A549 treated with AZD2906 at 1 μM for 4 hours (cell line): ENCODE results near the gene ZYG11A. TPM values are rescaled to one million over a fixed set of nuclear protein-coding genes. Genes with fewer than 3 reads are reported as not detected.

Source experiments
- total RNA-seq: library from RNA; stranded (reverse); fragments of 200-300 nt; extraction: Qiagen RNA extraction; gene quantifications from 5 replicates; pipeline ENCODE4 v1.2.3, GENCODE V29; 2022

Gene ZYG11A
- 2.3 to 2.7 TPM (median 2.6 TPM) in 5 replicates for total RNA-seq

DNA sequence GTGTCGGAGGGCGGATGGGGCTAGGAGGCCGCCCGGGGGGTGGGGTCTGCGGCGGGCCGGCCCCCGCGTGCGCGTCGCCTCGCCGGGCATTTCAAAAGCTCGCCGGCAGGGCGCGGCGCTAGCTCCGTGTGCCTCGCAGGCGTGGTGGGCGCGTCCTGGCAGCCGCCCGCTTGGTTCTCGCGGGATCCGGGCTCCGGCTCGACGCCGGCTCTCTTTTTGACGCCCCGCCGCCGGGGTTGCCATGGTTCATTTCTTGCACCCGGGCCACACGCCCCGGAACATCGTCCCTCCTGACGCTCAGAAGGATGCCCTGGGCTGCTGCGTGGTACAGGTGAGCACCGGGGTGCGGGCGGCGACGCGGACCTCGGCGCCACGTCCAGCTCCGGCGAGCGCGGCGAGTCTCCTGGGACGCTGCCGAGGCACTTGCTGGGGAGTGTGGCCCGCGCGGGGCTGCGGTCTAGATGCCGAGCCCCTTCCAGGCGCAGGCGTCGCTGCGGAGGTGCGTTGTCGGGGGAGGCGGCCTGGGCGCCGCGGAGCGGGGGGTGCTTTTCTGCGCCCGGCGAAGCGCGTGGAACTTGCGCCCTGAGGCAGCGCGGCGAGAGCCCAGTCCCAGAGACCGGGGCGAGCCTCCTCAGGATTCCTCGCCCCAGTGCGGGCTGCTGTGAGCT lies at the start of gene ZYG11A:
Gene ZYG11A, plus strand, starts transcription at position 118 of the 668 bp plus-strand sequence. Its CDS starts 124 bp downstream, at position 242.

DNA sequence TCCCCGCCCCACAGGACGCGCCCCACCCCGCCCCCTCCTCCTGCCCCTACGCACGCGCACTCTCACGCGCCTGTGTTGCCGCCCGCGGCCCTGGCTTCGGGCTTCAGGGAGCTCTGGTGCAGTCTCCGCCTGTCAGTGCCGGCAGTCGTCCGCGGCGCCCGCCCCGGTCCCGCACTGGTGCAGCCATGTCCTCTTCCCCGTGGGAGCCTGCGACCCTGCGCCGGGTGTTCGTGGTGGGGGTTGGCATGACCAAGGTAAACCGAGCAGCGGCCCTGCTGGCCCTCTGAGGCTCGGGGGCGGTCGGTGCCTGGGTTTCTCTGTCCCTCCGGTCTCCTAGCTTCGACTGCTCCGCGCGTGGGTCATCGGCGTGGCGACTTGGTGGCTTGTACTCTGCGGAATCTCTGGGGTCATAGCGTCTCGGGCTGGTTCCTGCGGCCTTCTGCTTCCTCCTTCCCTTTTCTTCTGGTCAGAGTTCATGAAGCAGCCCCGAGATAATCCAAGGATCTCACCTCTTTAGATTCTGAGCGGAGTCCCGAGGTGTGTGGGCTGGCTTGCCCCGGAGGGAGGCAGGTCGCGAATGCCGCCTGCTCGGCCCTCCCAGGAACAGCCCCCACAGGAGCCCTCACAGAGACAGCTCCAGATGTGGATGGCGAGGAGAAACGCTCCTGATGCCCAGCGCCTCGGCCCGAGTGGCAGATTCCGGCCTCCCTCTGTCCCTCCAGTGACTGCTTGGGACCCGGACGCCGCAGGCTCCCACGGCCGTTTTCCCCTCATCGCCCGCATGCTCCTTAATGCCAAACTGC lies 84.9 kb downstream of the ZYG11A start, which contains the start of gene SCP2:
Gene SCP2, plus strand, starts transcription at position 65 of the 803 bp plus-strand sequence. Its CDS starts 121 bp downstream, at position 186.

Other genes with a start within 250 kb of the ZYG11A start
- not detected in 5 replicates for gene GPX7, start 240.4 kb upstream of the ZYG11A start, total RNA-seq
- 0.46 to 0.84 TPM (median 0.50 TPM) in 5 replicates for gene SHISAL2A, start 209.6 kb upstream of the ZYG11A start, total RNA-seq
- 21.6 to 29.3 TPM (median 26.1 TPM) in 5 replicates for gene COA7, start 144.4 kb upstream of the ZYG11A start, total RNA-seq
- gene ZYG11B, start 116.3 kb upstream of the ZYG11A start, total RNA-seq: 4.8 to 7.0 TPM (median 5.9 TPM) in 5 replicates
- 8.6 to 12.6 TPM (median 10.6 TPM) in 5 replicates for gene ECHDC2, start 79.0 kb downstream of the ZYG11A start, total RNA-seq
- 44.5 to 64.8 TPM (median 44.9 TPM) in 5 replicates for gene SCP2, start 84.5 kb downstream of the ZYG11A start, total RNA-seq
- 0.02 TPM in 1 of 5 replicates, not detected in the others for gene PODN, start 219.5 kb downstream of the ZYG11A start, total RNA-seq